Renal cortex interstitium (tissue), 11 donors: Measurements from ENCODE around the gene RFT1. TPM values are rescaled to one million over a fixed set of nuclear protein-coding genes. Genes with fewer than 3 reads are reported as not detected.
"Not testable (repeated sequence)": the region's sequence is repeated elsewhere in the genome, so short reads cannot be mapped to it uniquely, and the experiment has no call there.

Source experiments
- DNase-seq, 11 donors: peaks; one replicate each; pipeline ENCODE4 v3.0.0-alpha.2; 2013; ENCODE audit warnings: low read depth in 9 of 11, low spot score in 4 of 11; ENCODE audit errors: extremely low read depth in 1 of 11
- polyA plus RNA-seq, 3 donors: library from polyadenylated mRNA; unstranded; fragments of 120-200 nt; gene quantifications; one replicate each; pipeline ENCODE4 v1.2.1, GENCODE V29; 2013; ENCODE audit not compliant: insufficient read length in 3 of 3

Gene RFT1
- polyA plus RNA-seq, 3 donors, result 23.2 to 26.7 (median 26.1) TPM

DNA sequence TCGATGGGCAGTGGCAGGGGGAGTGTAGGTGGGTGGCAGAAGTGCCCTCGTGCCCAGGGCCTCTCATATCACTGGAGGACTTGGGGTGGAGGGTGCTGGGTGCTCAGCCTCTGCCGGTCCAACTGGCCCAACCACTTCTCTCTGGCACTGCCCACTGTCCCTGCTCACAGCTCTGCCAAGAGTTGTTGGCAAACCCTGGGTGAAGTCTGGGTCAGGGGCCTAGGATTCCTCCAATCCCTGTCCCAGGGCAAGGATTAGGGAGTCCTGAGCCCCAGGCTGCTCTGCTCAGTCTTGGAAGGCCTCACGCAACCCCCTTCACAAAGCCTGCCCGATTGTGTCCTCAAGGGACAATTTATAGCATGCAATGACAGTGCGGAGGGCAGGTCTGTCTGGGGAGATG is 25.5 kb upstream of the RFT1 start:
- DNase-seq, result no peak

DNA sequence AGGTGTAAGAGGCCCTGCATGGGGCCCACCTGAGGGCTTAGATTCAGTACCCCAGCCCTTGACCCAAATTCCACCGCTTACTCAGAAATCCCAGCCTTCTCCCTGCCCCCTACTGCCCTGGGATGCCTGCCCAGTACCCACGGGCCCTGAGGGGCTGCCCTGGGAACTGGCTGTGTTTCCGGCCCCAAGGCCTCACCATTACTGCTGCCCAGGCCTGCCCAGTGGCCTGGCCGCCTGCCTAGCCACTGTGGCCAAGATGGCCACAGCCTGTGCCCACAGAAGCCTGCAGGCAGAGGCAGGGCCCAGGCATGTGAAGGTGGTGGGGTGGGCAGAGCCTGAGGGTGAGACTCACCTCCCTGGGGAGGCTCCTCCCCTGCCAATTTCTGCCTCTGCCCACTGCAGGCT is 24.6 kb upstream of the RFT1 start:
- no peak for DNase-seq

DNA sequence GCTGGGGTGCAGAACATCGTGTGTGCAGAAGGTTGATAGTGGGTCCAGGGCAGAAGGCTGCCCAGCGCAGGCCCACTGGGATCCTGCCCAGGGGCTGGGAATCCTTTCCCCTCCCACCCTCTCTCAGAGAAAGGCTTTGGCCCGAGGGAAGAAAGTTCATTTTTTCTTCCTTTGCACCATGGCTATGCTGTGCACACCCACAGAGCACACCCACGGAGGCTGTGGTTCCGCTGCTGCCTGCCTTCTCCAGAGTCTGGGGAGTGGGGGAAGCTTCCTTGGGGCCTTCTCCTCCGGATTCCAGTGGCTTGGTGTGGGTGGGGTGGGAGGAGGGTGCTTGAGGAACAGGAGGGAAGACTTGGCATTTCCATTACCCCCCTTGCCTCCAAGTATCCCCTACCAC is 23.7 kb upstream of the RFT1 start:
- no peak for DNase-seq

- DNase-seq, result no peak
These were observed 23.1 kb upstream of the RFT1 start for GRCh38 chr3:53153264-53153823.

DNA sequence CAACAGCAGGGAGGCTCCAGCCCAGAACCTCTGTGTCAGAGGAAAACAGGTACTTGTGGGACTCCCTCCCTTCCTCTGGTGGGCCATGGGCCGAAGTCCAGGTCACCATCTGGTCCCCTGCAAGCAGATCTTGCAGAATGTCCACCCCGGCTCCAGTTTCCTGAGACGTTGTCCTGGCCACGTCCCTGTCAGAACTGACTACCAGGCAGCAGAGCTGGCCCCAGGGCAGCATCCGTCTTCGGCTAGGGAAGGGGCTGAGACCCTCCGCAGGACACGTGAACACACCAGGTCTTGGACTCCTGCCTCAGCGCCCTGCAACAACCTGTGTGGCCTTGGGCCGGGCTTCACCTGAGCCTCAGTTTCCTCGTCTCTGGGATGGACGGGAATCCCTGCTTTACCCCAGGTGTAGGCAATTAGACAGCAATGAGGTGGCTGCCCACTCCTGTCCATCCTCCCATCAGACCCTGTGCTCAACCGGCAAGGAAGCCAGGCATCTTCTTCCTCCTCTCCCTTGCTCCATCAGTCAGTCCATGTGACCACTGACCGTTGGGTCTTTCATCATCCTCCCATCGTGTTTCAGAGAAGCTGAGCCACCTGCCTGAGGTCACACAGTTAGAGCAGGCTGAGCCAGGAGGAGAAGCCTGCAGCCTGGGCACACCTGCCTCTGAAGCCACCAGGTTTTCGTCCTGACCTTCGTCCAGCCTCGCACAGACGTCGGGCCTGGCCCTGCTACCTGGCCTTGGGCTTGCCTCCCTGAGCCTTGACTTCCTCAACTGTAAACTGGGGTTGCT is 21.8 kb upstream of the RFT1 start:
- DNase-seq, result no peak

- DNase-seq, result no peak
These were observed 21.2 kb upstream of the RFT1 start for GRCh38 chr3:53151465-53151864.

- DNase-seq, result not testable (repeated sequence)
These were observed 20.8 kb upstream of the RFT1 start for GRCh38 chr3:53151086-53151438.

DNA sequence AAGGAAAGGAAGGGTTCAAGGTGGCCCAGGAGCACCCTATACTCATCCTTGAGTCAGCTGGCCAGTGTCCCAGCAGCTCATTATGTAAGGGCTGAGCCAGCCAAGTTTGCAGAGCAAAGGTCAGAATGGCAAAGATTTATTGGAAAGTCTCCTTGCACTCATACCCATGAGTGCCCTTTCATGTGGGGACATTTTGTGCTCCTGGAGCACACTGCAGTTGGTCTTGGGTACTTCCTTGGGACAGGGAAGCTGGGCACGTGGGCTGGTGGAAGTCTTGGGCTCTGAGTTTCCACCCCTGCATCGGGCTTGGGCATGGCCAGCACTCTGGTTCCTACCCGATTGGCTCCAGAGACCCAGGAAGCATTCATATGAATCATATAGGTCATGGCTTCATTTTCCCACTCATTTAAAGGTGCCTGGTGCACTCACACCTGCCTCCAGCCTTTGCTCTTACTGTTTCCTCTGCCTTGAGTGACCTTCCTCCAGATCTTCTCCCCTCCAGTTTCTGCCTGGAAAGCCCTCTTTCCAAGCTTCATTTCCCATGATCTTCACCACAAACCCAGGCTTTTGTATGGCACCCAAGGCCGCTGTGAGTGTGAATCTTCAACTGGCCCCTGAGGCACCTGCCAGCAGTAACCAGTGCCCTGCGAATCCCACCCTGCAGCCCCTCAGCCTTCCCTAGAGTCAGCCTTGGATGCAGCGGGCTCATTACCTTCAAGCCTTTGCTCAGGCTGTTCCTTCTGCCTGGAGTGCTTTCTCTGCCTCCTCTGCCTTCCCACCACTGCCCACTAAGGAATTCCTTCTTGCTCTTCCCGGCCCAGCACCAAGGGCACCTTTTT is 20.2 kb upstream of the RFT1 start:
- no peak for DNase-seq

GRCh38 chr3:53149699-53150098 is 19.5 kb upstream of the RFT1 start:
- DNase-seq, result no peak

DNA sequence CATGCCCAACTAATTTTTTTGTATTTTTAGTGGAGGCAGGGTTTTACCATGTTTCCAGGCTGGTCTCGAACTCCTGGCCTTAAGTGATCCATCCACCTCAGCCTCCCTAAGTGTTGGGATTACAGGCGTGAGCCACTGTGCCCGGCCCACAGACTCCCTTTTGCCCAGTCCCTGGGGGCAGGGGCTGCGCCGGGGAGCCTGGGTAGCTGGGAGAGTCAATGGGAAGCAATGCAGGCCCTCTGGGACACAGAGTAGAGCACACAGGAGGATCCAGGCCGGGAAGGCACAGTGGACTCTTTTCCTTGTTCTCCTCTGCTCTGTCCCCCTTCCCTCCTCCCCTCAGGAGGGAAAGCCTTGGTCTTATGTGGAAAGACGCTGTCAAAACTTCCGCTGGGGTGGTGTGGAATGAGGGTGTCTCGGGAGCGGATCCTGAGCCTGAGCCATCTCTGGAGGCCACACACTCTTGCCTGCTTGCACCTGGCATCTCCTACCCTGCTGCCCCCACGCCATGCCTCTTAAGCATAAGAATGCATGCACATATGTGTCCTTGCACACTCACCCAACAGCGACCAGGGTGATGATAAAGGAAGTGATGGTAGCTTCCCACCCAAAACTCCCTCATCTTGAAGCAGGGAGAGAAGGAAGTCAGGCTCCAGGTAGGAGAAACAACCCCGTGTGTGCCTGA is 18.9 kb upstream of the RFT1 start:
- DNase-seq, result no peak

DNA sequence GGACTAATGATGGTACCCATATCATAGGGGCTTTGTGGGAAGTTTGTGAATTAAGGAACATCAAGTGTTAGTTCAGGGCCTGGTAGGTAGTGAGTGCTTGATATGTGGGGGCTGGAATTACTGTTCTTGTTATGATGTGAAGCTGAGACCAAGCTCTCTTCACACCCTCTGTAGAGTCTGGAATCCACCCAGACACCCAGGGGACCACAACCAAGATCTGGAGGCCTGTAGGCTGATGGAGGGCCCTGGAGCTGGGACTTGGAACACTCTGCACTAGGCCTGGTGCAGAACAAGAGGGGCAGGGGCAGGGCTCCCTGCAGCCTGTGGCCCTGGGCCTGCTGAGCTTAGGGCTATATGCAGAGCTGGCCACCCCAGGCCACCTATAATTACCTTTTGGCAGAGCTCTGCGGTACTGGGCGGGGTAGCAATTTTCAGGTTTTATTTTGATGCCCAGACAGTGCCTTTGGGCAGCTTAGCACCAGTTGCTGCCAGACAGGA is 17.7 kb upstream of the RFT1 start:
- DNase-seq, result no peak

- DNase-seq, result no peak
These were observed 17.1 kb upstream of the RFT1 start for GRCh38 chr3:53147151-53147902.

DNA sequence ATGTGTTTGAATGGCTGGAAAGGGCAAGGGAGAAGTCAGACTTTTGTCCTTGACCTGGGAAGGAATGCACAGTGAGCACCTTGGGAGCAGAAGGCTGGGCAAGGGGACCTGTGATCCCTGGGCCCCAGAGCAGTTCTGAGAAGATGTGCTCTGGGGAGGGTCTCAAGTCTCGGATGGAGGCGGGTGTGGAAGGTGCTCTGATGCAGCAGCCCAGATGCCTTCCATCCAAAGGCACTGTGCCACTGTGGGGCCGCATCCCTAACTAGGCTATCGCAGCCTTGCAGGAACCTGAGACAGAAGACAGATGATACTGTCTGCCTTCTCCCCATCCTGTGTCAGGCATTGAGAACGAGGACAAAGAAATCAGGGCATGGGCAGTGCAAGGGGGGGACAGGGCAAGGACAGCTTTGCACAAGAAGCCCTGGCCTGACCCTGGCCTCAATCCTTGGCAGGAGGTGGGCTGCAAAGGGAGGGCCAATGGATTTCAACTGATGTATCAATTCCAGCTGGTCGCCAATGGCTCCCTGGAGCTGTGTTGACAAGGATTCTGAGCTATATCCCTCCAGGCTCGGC is 16.2 kb upstream of the RFT1 start:
- no peak for DNase-seq

DNA sequence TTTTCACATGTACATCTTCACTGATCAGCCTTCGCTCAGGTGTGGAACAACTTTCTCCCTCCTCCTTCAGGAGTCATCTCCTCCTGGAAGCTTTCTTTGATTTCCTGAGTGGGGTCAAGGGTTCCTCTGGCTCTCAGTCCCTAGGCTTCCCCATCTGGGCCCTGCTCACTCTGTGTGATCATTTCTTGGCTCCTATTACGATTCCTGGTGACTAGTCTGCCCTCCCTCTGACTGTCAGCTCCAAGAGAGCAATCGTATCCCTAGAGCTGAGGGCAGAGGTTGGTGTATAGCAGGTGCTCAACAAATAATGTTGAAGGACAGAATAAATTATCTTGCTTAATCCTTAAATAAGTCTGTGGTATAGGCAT is 15.5 kb upstream of the RFT1 start:
- DNase-seq, result no peak

DNA sequence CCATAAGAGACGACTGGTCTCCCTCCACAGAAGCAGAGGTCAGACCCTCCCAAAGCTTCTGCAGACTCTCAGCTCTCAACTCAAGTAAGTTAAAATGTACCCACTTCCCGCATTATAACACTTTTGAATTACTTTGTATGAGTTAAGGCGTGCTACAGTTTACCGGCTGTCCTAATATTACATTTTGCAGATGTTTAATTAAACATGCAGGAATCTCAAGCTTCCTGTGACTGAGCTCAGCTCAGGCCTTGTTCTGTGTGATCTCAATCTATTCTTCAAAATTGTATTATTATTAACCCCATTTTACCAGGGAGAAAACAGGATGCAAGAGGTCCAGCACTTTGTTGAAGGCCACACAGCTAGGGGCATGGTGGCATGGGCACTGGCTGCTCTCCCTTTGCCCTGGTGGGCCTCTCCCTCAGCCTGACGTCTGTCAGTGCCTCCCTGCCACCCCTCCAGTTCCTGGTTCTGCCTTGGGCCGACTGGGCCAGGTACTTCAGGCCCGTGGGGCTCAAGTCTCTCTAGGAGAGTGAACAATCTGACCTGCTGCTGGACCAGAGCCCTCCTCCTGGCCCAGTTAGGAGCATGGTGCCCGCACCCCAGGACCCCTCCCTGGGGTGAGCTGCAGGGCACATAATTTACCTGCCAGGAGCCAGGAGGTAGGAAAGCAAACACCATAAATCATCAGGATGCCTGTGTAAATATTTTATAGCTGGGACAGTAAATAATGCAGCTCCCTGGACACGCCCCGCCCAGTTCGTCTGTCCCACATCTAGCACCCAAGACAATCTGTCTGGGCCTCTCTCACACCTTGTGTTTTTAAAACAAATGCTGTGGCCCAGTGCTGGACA is 14.9 kb upstream of the RFT1 start:
- no peak for DNase-seq

- DNase-seq, result no peak
These were observed 14.2 kb upstream of the RFT1 start for GRCh38 chr3:53144446-53144845.

- DNase-seq, result no peak
These were observed 12.8 kb upstream of the RFT1 start for GRCh38 chr3:53142986-53143385.
